ENCODE results near the gene OR2T35.
"Not testable (repeated sequence)": the region's sequence is repeated elsewhere in the genome, so short reads cannot be mapped to it uniquely, and the experiment has no call there.

DNA sequence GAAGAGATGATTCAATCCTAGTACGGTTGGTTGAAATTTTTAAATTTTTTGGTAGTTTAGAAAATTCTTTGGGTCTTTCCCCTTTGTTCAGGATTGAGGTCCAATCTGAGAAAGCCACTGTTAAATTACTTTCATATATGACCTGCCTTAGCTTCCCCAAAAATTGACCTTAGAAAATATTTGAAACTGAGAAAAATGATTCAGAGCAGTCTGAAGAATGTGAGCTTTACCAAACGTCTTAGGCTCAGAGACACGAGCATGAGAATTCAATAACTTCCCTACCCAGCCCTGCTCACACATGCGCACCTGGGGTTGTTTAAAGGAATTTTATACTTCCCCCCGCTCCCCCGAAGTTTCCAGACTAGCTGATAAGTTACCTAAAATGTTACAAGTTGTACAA, 11.7 kb upstream of the OR2T35 start:
- TF ChIP-seq POLR2A (IDR thresholded peaks at IDR 0.05; ENCODE audit: insufficient read depth in 1 of 2, low read depth in 2 of 2, low read length in 2 of 2); POLR2AphosphoS5 (IDR thresholded peaks at IDR 0.05; ENCODE audit: low read depth, low read length); ZNF792 (CRISPR knock-in tag; IDR thresholded peaks at IDR 0.05); GATAD2A (CRISPR knock-in tag; IDR thresholded peaks at IDR 0.05); ZBTB3 (CRISPR knock-in tag; IDR thresholded peaks at IDR 0.05; ENCODE audit: borderline replicate concordance, low read depth): not testable (repeated sequence)
- TF ChIP-seq, protein P1, sequence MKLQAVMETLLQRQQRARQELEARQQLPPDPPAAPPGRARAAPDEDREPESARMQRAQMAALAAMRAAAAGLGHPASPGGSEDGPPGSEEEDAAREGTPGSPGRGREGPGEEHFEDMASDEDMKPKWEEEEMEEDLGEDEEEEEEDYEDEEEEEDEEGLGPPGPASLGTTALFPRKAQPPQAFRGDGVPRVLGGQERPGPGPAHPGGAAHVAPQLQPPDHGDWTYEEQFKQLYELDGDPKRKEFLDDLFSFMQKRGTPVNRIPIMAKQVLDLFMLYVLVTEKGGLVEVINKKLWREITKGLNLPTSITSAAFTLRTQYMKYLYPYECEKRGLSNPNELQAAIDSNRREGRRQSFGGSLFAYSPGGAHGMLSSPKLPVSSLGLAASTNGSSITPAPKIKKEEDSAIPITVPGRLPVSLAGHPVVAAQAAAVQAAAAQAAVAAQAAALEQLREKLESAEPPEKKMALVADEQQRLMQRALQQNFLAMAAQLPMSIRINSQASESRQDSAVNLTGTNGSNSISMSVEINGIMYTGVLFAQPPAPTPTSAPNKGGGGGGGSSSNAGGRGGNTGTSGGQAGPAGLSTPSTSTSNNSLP (IDR thresholded peaks at IDR 0.05; ENCODE audit: low read depth, low read length): not testable (repeated sequence)
- TF ChIP-seq, protein P2, sequence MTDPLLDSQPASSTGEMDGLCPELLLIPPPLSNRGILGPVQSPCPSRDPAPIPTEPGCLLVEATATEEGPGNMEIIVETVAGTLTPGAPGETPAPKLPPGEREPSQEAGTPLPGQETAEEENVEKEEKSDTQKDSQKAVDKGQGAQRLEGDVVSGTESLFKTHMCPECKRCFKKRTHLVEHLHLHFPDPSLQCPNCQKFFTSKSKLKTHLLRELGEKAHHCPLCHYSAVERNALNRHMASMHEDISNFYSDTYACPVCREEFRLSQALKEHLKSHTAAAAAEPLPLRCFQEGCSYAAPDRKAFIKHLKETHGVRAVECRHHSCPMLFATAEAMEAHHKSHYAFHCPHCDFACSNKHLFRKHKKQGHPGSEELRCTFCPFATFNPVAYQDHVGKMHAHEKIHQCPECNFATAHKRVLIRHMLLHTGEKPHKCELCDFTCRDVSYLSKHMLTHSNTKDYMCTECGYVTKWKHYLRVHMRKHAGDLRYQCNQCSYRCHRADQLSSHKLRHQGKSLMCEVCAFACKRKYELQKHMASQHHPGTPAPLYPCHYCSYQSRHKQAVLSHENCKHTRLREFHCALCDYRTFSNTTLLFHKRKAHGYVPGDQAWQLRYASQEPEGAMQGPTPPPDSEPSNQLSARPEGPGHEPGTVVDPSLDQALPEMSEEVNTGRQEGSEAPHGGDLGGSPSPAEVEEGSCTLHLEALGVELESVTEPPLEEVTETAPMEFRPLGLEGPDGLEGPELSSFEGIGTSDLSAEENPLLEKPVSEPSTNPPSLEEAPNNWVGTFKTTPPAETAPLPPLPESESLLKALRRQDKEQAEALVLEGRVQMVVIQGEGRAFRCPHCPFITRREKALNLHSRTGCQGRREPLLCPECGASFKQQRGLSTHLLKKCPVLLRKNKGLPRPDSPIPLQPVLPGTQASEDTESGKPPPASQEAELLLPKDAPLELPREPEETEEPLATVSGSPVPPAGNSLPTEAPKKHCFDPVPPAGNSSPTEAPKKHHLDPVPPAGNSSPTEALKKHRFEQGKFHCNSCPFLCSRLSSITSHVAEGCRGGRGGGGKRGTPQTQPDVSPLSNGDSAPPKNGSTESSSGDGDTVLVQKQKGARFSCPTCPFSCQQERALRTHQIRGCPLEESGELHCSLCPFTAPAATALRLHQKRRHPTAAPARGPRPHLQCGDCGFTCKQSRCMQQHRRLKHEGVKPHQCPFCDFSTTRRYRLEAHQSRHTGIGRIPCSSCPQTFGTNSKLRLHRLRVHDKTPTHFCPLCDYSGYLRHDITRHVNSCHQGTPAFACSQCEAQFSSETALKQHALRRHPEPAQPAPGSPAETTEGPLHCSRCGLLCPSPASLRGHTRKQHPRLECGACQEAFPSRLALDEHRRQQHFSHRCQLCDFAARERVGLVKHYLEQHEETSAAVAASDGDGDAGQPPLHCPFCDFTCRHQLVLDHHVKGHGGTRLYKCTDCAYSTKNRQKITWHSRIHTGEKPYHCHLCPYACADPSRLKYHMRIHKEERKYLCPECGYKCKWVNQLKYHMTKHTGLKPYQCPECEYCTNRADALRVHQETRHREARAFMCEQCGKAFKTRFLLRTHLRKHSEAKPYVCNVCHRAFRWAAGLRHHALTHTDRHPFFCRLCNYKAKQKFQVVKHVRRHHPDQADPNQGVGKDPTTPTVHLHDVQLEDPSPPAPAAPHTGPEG (CRISPR knock-in tag; IDR thresholded peaks at IDR 0.05): not testable (repeated sequence)
- TF ChIP-seq, protein P3, sequence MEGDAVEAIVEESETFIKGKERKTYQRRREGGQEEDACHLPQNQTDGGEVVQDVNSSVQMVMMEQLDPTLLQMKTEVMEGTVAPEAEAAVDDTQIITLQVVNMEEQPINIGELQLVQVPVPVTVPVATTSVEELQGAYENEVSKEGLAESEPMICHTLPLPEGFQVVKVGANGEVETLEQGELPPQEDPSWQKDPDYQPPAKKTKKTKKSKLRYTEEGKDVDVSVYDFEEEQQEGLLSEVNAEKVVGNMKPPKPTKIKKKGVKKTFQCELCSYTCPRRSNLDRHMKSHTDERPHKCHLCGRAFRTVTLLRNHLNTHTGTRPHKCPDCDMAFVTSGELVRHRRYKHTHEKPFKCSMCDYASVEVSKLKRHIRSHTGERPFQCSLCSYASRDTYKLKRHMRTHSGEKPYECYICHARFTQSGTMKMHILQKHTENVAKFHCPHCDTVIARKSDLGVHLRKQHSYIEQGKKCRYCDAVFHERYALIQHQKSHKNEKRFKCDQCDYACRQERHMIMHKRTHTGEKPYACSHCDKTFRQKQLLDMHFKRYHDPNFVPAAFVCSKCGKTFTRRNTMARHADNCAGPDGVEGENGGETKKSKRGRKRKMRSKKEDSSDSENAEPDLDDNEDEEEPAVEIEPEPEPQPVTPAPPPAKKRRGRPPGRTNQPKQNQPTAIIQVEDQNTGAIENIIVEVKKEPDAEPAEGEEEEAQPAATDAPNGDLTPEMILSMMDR (CRISPR knock-in tag; IDR thresholded peaks at IDR 0.05): not testable (repeated sequence)
